ENCODE measurements around the gene SLC46A2. TPM values are rescaled to one million over a fixed set of nuclear protein-coding genes. Genes with fewer than 3 reads are reported as not detected.

Gene SLC46A2
- total RNA-seq, 4 donors from 2014 or later, result 0.22 to 3.1 TPM; not detected in 2

DNA sequence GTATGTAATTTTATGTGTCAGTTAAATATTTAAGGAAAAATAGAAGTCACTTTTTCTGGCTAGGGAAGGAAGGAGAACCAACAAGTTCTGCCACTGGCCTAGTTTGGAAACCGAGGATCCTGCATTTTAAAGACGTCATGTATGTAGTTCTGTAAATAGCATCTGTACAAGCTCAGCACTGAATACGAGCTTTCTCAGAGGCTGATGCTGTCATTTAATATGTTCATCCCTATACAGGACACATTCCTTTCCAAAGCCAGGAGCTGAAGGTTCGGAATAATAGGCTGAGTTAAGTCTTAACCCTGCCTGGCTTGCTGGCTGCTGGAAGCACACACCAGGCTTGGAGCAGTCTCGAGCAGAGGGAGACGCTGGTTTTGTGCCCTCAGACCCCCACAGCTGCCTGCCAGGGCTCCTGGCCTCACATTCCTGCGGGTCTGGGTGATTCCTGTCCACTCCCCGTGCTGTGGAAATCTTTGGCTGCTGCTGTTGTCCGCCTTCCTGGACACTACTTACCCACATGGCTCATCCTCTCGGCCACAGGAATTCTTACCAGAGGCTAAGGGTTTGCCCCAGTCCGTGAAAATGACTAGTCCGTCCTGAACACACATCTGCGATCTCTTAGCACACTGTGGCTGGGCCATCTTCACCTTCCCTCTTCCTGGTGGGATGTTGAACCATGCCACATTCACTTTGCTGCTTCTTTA is 36.6 kb downstream of the SLC46A2 start:
- TF ChIP-seq, protein P1, sequence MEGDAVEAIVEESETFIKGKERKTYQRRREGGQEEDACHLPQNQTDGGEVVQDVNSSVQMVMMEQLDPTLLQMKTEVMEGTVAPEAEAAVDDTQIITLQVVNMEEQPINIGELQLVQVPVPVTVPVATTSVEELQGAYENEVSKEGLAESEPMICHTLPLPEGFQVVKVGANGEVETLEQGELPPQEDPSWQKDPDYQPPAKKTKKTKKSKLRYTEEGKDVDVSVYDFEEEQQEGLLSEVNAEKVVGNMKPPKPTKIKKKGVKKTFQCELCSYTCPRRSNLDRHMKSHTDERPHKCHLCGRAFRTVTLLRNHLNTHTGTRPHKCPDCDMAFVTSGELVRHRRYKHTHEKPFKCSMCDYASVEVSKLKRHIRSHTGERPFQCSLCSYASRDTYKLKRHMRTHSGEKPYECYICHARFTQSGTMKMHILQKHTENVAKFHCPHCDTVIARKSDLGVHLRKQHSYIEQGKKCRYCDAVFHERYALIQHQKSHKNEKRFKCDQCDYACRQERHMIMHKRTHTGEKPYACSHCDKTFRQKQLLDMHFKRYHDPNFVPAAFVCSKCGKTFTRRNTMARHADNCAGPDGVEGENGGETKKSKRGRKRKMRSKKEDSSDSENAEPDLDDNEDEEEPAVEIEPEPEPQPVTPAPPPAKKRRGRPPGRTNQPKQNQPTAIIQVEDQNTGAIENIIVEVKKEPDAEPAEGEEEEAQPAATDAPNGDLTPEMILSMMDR (IDR thresholded peaks at IDR 0.05; ENCODE audit: low read depth), result no peak

DNA sequence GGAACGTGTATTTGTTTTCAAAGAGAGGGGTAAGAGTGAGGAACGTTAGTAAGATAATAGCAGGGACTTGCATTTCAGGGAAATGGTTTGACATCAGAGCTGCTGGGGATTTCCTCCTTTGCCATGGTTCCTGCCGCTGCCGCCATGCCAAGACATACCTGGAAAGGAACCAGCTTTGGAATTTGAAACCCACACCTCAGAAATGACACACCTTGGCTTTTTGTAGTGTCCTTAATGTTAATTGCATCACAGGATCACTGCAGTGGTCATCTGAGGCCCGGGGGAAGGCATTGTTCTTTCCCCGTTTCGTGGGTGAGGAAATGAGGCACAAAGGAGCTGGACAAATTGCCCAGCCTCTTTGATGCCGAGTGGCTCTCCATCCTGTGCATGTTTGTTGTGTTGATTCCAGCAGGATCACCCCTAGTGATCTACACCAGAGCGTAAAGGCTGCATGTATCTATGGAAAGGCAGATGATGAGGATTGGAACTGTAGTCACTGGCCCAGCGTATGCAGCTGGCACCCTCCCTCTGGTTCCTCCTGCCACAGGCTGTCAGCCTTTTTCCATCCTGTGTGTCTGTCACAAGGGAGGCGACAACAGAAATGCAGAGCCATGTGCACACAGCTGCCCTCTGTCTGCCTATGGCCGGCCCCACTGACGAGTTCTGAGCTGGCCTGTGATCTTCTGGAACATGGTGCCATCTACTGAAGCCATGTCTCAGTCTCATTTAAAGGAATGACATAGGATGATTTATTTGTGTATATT is 37.8 kb downstream of the SLC46A2 start:
- TF ChIP-seq, protein P1 (IDR thresholded peaks at IDR 0.05; ENCODE audit: low read depth), result no peak

DNA sequence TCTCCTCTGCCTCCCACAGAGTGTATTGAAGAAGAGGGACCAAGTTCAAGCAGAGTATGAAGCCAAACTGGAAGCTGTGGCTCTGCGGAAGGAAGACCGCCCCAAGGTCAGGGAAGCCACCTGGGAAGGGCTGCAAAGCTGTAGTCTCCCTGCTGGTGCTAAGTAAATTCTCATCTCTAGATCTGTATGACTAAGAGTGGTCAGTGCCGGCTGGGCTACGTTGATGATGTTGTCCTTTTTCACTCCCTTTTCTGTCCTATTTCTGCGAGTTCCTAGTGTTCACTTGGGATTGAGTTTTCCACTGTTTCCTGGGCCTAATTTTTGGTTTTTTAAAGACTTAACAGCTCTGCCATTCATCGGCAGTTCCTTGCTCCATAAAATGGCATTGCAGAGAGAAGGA is 39.8 kb downstream of the SLC46A2 start:
- TF ChIP-seq, protein P1 (IDR thresholded peaks at IDR 0.05; ENCODE audit: low read depth), result no peak

DNA sequence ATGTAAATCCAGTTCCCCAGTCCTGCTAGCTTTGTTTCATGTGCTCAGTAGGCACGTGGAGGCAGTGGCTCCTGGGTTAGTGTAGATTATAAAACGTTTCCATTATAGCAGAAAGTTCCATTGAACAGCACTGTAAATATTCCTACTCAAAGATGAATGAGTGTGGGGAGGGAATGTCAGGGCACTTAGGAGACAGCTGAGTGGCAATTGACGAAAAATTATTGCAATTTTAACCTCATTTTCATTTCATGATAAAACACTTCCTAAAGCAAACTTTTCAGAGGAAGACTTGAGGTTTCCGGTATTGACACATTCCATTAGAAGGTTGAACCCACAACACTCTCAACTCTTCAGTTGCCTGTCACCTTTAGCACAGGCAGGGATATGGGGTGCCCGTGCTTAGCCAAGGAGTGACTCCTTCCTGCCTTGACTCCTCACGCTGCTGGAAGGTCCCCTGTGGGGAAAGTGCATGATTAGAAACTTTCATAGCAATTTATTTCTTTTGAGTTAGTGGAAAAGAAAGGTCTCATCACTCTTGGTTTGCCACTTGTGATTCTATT is 41.2 kb downstream of the SLC46A2 start:
- TF ChIP-seq, protein P1 (IDR thresholded peaks at IDR 0.05; ENCODE audit: low read depth), result no peak

DNA sequence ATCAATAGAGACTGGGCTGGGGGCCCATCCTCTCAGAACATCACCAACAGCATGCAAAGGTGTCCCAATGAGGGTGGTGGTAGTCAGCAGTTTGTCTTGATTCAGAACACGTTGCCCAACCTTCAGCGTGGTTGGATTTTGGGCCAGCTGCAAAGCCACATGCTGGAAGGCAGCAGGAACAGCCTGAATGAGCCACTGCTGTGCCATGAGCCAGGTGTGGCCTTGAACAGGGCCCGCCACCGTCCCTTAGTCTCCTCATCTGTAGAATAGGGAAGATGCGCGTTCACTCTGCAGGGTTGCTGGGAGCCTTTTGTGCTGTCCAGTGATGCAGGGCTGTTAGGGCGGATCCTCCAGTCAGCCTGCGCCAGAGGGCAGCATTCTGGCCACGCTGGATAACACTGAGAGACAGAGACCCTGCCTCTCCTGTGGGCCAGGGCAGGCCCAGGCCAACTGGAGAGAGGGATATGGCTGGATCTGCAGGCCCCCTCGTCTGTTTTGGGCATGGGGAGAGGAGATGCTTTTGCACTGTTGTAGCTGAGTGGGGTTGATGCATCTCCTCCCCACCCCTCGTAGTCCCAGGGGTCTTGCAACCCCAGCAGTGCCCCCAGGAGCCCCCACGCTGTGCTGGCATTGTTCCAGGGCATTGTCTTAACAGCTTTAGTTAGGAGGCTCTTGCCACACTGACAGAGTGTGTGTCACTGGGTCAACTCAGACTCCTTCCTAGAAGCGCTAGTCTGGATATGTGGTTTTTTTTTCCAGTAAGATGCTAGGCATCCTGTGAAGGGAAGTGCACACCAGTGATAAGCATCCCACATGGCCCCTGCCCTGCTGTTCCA is 42.1 kb downstream of the SLC46A2 start:
- TF ChIP-seq, protein P1 (IDR thresholded peaks at IDR 0.05; ENCODE audit: low read depth), result no peak

DNA sequence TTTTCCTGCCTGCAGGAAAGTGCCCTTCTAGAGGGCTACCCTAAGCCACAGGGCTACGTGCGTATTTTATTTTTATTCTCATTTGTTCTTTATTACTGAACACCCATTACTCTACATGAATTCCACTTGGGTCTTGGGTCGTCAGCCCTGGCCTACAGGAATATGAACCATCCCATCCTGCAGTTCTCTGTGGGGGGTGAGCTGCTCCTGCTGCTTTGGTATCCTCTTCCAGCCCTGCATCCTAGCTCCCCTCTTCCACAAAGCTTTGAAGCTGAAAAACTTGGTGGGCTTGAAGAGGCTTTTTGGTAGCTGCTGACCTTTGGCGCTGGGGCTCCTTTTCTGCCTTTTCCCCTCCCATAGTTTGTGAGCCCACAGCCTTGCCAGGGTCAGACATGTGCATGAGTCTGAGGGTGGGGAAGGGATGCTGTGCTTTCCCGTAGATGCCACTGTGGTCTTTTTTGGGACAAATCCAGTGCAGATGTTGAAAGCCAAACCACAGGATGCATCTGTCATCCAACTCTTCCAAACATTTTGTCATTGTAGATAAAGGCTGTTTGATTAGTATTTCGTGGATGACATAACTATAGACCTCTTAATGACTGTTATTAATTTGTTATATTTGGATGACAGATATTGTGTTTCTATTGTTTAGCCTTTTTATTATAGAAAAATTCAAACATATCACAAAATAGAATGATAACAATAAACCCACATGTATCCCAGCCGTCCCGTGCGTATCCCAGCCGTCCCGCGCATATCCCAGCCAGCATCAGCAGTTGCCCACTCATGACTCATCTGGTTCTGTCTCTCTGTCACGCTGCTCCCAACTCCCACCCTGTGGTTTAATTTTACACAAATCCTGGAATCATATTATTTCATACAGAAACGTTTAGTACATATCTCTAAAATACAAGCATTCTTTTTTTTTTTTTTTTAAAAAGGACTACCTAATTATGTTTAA is 43.9 kb downstream of the SLC46A2 start:
- TF ChIP-seq, protein P1 (IDR thresholded peaks at IDR 0.05; ENCODE audit: low read depth), result no peak

Measured in subcutaneous adipose tissue (tissue), 4 donors.